ENCODE data around the gene ANKS1B.

ANKS1B gene

DNA sequence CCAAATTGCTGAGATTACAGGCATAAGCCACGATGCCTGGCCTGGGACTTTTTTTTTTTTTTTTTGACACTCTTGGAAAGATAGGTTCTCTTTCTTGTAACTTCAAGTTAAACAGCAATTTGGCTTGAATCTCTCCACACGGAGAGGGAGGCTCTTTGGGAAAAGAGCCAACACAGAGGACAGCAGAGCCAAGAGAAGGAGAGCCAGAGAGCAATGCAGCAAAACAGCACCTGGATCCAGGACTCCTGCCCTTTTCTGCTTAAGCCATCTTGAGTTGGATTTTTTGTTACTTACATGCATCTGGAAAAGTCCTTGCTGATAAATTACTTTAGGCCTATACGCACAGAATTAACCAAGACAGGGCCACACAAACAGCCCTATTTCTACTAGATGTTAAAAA lies 1162.9 kb downstream of the ANKS1B start:
- H3K9me2 ChIP-seq (replicated peaks; ENCODE audit: low read depth, low read length), result no peaks in the 10 kb centered on the region
- no peak overlapping the region for H3K4me3 ChIP-seq (ENCODE audit: low read length, poor library complexity, severe bottlenecking)
- no peak overlapping the region for H3K9ac ChIP-seq (ENCODE audit: low read depth, low read length, poor library complexity, severe bottlenecking)
- TF ChIP-seq EZH2phosphoT487 (IDR thresholded peaks at IDR 0.05; ENCODE audit: borderline replicate concordance), result no peak
- TF ChIP-seq, protein P1, sequence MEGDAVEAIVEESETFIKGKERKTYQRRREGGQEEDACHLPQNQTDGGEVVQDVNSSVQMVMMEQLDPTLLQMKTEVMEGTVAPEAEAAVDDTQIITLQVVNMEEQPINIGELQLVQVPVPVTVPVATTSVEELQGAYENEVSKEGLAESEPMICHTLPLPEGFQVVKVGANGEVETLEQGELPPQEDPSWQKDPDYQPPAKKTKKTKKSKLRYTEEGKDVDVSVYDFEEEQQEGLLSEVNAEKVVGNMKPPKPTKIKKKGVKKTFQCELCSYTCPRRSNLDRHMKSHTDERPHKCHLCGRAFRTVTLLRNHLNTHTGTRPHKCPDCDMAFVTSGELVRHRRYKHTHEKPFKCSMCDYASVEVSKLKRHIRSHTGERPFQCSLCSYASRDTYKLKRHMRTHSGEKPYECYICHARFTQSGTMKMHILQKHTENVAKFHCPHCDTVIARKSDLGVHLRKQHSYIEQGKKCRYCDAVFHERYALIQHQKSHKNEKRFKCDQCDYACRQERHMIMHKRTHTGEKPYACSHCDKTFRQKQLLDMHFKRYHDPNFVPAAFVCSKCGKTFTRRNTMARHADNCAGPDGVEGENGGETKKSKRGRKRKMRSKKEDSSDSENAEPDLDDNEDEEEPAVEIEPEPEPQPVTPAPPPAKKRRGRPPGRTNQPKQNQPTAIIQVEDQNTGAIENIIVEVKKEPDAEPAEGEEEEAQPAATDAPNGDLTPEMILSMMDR (conservative IDR thresholded peaks at IDR 0.05; ENCODE audit: low read length), result no peak
- H3F3A ChIP-seq (ENCODE audit: low read depth), result no peaks in the 10 kb centered on the region
- no peak overlapping the region for H3K4me2 ChIP-seq (ENCODE audit: low read depth, low read length, poor library complexity, severe bottlenecking)
- no peaks in the 10 kb centered on the region for H3K4me1 ChIP-seq (ENCODE audit: insufficient read depth, low read length, poor library complexity, severe bottlenecking)
- H4K20me1 ChIP-seq (ENCODE audit: insufficient read depth, low read length, poor library complexity, severe bottlenecking), result no peaks in the 10 kb centered on the region
- H3K36me3 ChIP-seq (ENCODE audit: insufficient read depth, low read length), result no peaks in the 10 kb centered on the region
- H2AFZ ChIP-seq (ENCODE audit: low read length), result no peak overlapping the region
- H3K79me2 ChIP-seq (ENCODE audit: insufficient read depth, low read length), result no peaks in the 10 kb centered on the region
- no peaks in the 10 kb centered on the region for H3K27me3 ChIP-seq (ENCODE audit: insufficient read depth, low read length, poor library complexity, severe bottlenecking)
- H3K9me3 ChIP-seq (ENCODE audit: insufficient read depth, low read depth, low read length), result no peaks in the 10 kb centered on the region

DNA sequence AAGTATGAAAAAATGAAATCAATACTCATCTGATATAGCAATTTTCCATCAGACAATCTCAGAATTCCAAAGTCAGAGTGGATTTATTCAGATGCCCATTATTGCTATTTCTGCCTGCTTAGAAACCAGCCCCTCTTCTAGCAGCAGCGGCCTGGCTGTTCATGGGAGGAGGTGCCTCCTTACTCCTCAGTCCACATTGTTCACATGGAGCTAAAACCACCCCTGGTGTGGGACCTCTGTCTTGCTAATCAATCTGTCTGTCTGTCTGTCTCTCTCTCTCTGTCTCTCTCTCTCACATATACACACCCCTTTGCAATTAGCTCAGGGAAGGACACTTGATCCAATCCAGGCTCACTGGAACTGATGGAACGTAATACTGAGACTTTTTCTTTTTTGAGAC lies 1163.5 kb downstream of the ANKS1B start:
- H3K9me2 ChIP-seq (replicated peaks; ENCODE audit: low read depth, low read length), result no peaks in the 10 kb centered on the region

DNA sequence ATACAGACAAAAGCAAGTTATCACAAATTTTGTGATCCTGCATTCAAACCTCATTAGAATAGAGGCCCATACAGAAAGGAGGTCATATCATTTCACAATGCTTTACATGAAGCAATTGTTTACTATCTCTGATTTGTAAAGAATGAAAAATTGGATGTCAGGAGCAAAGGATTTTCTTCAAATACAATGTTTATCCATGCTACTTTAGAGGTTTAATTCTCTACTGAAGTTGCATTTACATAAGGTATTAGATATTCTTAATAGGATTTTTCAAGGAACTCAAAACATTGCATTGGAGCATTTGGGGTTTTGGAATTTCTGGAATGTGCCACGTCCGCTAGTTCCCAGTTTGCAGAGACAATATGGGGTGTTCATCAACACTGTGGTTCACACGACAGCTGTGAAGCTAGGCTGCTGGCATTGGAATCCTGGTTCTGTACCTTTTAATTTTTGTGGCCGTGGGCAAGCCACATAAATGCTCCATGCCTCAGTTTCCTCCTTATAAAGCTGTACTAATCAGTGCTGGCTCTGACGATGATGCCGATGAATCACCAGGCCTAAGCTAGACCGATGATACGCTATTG lies 1164.8 kb downstream of the ANKS1B start:
- no peaks in the 10 kb centered on the region for H3K79me2 ChIP-seq (ENCODE audit: insufficient read depth, low read length)
- no peaks in the 10 kb centered on the region for H3K9me3 ChIP-seq (ENCODE audit: insufficient read depth, low read depth, low read length)
- no peak for TF ChIP-seq EZH2phosphoT487 (IDR thresholded peaks at IDR 0.05; ENCODE audit: borderline replicate concordance)
- TF ChIP-seq, protein P1 (conservative IDR thresholded peaks at IDR 0.05; ENCODE audit: low read length), result no peak
- no peaks in the 10 kb centered on the region for H3K9me2 ChIP-seq (replicated peaks; ENCODE audit: low read depth, low read length)
- no peaks in the 10 kb centered on the region for H3K27me3 ChIP-seq (ENCODE audit: insufficient read depth, low read length, poor library complexity, severe bottlenecking)
- no peaks in the 10 kb centered on the region for H3K4me1 ChIP-seq (ENCODE audit: insufficient read depth, low read length, poor library complexity, severe bottlenecking)
- no peak overlapping the region for H3K4me3 ChIP-seq (ENCODE audit: low read length, poor library complexity, severe bottlenecking)
- no peaks in the 10 kb centered on the region for H4K20me1 ChIP-seq (ENCODE audit: insufficient read depth, low read length, poor library complexity, severe bottlenecking)
- no peaks in the 10 kb centered on the region for H3F3A ChIP-seq (ENCODE audit: low read depth)
- H2AFZ ChIP-seq (ENCODE audit: low read length), result no peak overlapping the region
- H3K9ac ChIP-seq (ENCODE audit: low read depth, low read length, poor library complexity, severe bottlenecking), result no peak overlapping the region
- no peaks in the 10 kb centered on the region for H3K36me3 ChIP-seq (ENCODE audit: insufficient read depth, low read length)
- no peak overlapping the region for H3K4me2 ChIP-seq (ENCODE audit: low read depth, low read length, poor library complexity, severe bottlenecking)

More for the DNA sequence above, 1163.5 kb downstream of the ANKS1B start:
- H3K9ac ChIP-seq (ENCODE audit: low read depth, low read length, poor library complexity, severe bottlenecking), result no peak overlapping the region
- H3K4me1 ChIP-seq (ENCODE audit: insufficient read depth, low read length, poor library complexity, severe bottlenecking), result no peaks in the 10 kb centered on the region
- no peaks in the 10 kb centered on the region for H3F3A ChIP-seq (ENCODE audit: low read depth)
- no peaks in the 10 kb centered on the region for H3K9me3 ChIP-seq (ENCODE audit: insufficient read depth, low read depth, low read length)
- no peak overlapping the region for H2AFZ ChIP-seq (ENCODE audit: low read length)
- H3K27me3 ChIP-seq (ENCODE audit: insufficient read depth, low read length, poor library complexity, severe bottlenecking), result no peaks in the 10 kb centered on the region
- no peaks in the 10 kb centered on the region for H3K79me2 ChIP-seq (ENCODE audit: insufficient read depth, low read length)
- no peaks in the 10 kb centered on the region for H4K20me1 ChIP-seq (ENCODE audit: insufficient read depth, low read length, poor library complexity, severe bottlenecking)
- H3K4me3 ChIP-seq (ENCODE audit: low read length, poor library complexity, severe bottlenecking), result no peak overlapping the region
- H3K4me2 ChIP-seq (ENCODE audit: low read depth, low read length, poor library complexity, severe bottlenecking), result no peak overlapping the region
- no peak for TF ChIP-seq EZH2phosphoT487 (IDR thresholded peaks at IDR 0.05; ENCODE audit: borderline replicate concordance)
- TF ChIP-seq, protein P1 (conservative IDR thresholded peaks at IDR 0.05; ENCODE audit: low read length), result no peak
- H3K36me3 ChIP-seq (ENCODE audit: insufficient read depth, low read length), result no peaks in the 10 kb centered on the region
